Neuronal stem cell (in vitro differentiated cells): ENCODE measurements around the gene PTPRT.

Experiments
- DNase-seq: peaks from one replicate; pipeline ENCODE4 v3.0.0-alpha.2; 2013; ENCODE audit warnings: low spot score
- H2AFZ ChIP-seq: one replicate; pipeline ENCODE4 v1.6.1; 2013; ENCODE audit warnings: mild to moderate bottlenecking, low read length, inconsistent platforms
- H2AK5ac ChIP-seq: 2 replicates; pipeline ENCODE4 v1.6.1; 2013; ENCODE audit warnings: low read depth, mild to moderate bottlenecking, inconsistent platforms, low read length, moderate library complexity, mixed read lengths
- H2BK120ac ChIP-seq: 2 replicates; pipeline ENCODE4 v1.6.1; 2013; ENCODE audit warnings: low read depth, mild to moderate bottlenecking, inconsistent platforms, low read length, moderate library complexity, mixed read lengths
- H2BK12ac ChIP-seq: one replicate; pipeline ENCODE4 v1.6.1; 2013; ENCODE audit warnings: low read length, inconsistent platforms
- H2BK15ac ChIP-seq: 2 replicates; pipeline ENCODE4 v1.6.1; 2013; ENCODE audit warnings: mild to moderate bottlenecking, low read length, inconsistent platforms, mixed read lengths
- H2BK5ac ChIP-seq: one replicate; pipeline ENCODE4 v1.6.1; 2013; ENCODE audit warnings: inconsistent platforms, mild to moderate bottlenecking, low read length, moderate library complexity
- H3K14ac ChIP-seq: one replicate; pipeline ENCODE4 v1.6.1; 2013; ENCODE audit warnings: low read length, inconsistent platforms
- H3K18ac ChIP-seq: 2 replicates; pipeline ENCODE4 v1.6.1; 2013; ENCODE audit warnings: low read length, inconsistent platforms
- H3K23ac ChIP-seq: 2 replicates; pipeline ENCODE4 v1.6.1; 2013; ENCODE audit warnings: low read depth, mild to moderate bottlenecking, mixed read lengths, low read length, inconsistent platforms; ENCODE audit not compliant: poor library complexity
- H3K27ac ChIP-seq: replicated peaks from 3 replicates; pipeline ENCODE4 v1.5.1; 2013; ENCODE audit warnings: low read length, inconsistent platforms
- H3K27me3 ChIP-seq, 3 experiments: 2 replicates each; pipeline ENCODE4 v1.6.1; 2013; ENCODE audit warnings: low read length in 3 of 3, mild to moderate bottlenecking in 2 of 3, inconsistent platforms in 1 of 3, low read depth in 1 of 3, mixed read lengths in 1 of 3, moderate library complexity in 1 of 3; ENCODE audit not compliant: control insufficient read depth in 3 of 3, insufficient read depth in 3 of 3
- H3K36me3 ChIP-seq, 2 donors: replicated peaks in 1 of 2; 2 replicates each; pipeline ENCODE4 v1.6.1; 2013; ENCODE audit warnings: low read length in 2 of 2; ENCODE audit not compliant: control insufficient read depth in 2 of 2, insufficient read depth in 2 of 2
- H3K4ac ChIP-seq: 2 replicates; pipeline ENCODE4 v1.6.1; 2013; ENCODE audit warnings: inconsistent platforms, mild to moderate bottlenecking, low read length, moderate library complexity
- H3K4me1 ChIP-seq, 2 donors: 1 replicate in 1 of 2; 2 replicates in 1 of 2; pipeline ENCODE4 v1.6.1; 2013; ENCODE audit warnings: low read length in 2 of 2, low read depth in 1 of 2; ENCODE audit not compliant: control insufficient read depth in 2 of 2, insufficient read depth in 1 of 2
- H3K4me2 ChIP-seq: one replicate; pipeline ENCODE4 v1.6.1; 2013; ENCODE audit warnings: mild to moderate bottlenecking, low read length, inconsistent platforms; ENCODE audit not compliant: insufficient read depth, poor library complexity, severe bottlenecking
- H3K4me3 ChIP-seq, 2 donors: 2 replicates each; pipeline ENCODE4 v1.5.1; 2013; ENCODE audit warnings: low read length in 2 of 2, mild to moderate bottlenecking in 2 of 2, inconsistent platforms in 1 of 2, moderate library complexity in 1 of 2
- H3K79me1 ChIP-seq: one replicate; pipeline ENCODE4 v1.6.1; 2013; ENCODE audit warnings: low read depth, mild to moderate bottlenecking, inconsistent platforms, low read length, moderate library complexity
- H3K9ac ChIP-seq: one replicate; pipeline ENCODE4 v1.6.1; 2013; ENCODE audit warnings: mild to moderate bottlenecking, low read depth, low read length, inconsistent platforms; ENCODE audit not compliant: poor library complexity
- H3K9me3 ChIP-seq, 2 donors: replicated peaks in 1 of 2; 2 replicates each; pipeline versions ENCODE3 to v1.6.1; 2013; ENCODE audit warnings: low read length in 2 of 2, mild to moderate bottlenecking in 2 of 2, inconsistent platforms in 1 of 2, low read depth in 1 of 2, mixed read lengths in 1 of 2, moderate library complexity in 1 of 2; ENCODE audit not compliant: control insufficient read depth in 2 of 2, insufficient read depth in 1 of 2
- H4K8ac ChIP-seq: one replicate; pipeline ENCODE4 v1.6.1; 2013; ENCODE audit warnings: low read depth, mild to moderate bottlenecking, inconsistent platforms, low read length, moderate library complexity
- H4K91ac ChIP-seq: one replicate; pipeline ENCODE4 v1.6.1; 2013; ENCODE audit warnings: low read length, low read depth, mild to moderate bottlenecking, inconsistent platforms; ENCODE audit not compliant: poor library complexity
- whole genome bisulfite sequencing, 2 donors: extraction: QIAGEN DNeasy Blood & Tissue Kit; methylation state at CpG; one replicate each; pipeline ENCODE4 v1.1.7; 2013; ENCODE audit warnings: missing lambda C conversion rate in 2 of 2, mixed read lengths in 1 of 2; ENCODE audit not compliant: insufficient read length in 2 of 2, insufficient replicate concordance in 1 of 2; ENCODE audit errors: extremely low coverage in 2 of 2; 5-methylcytosine and 5-hydroxymethylcytosine counted together

The PTPRT gene

DNA sequence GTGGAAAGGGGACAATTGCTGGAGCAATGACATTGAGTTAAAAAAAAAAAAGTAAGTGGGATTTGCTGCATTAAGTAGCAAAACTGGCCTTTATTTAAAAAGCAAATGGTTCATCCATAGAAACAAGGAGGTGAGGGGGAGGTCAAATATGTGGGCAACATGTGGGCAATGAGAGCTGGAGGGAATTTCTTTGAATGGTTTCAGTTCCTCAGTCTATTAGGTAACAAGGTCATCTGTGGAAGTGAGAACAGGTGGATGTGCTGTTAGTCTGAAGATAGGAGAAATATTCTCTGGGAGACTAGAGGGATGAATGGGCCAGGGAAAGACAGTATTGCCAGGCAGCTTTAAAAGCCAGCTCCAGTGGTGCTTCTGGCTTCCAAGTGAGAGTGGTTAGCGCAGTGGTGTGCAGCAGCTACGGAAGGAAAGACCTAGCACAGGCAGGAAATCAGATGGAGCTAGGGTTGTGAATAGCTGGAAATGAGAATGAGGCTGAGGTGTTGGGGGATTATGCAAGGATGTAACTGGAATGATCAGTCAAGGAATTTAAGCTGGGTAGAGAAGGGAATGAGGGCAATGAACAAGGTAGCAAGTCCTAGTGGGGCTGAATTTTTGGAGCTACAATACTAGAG lies 727.6 kb downstream of the PTPRT start:
- Histone ChIP-seq H3K79me1 (no peaks in the 10 kb centered on the region), H3K14ac (no peak overlapping the region), H3K4ac (no peak overlapping the region), H2AK5ac (no peak overlapping the region), H3K9ac (no peak overlapping the region), H2BK12ac (no peak overlapping the region), H2AFZ (no peak overlapping the region), H3K9me3 (no peaks in the 10 kb centered on the region), H3K36me3 (no peaks in the 10 kb centered on the region), H4K8ac (no peak overlapping the region), H3K23ac (no peak overlapping the region), H2BK120ac (no peak overlapping the region), H3K18ac (no peak overlapping the region), H4K91ac (no peak overlapping the region), H2BK5ac (no peak overlapping the region), H3K4me2 (no peak overlapping the region), H3K27ac (no peak overlapping the region), H3K4me3 (no peak overlapping the region), H3K4me1 (no peaks in the 10 kb centered on the region), H3K27me3 (no peaks in the 10 kb centered on the region), H2BK15ac (no peak overlapping the region)
- DNase-seq = no peak
- no CpG with 5 or more reads among the region's 2 CpGs for WGBS, 2 donors

DNA sequence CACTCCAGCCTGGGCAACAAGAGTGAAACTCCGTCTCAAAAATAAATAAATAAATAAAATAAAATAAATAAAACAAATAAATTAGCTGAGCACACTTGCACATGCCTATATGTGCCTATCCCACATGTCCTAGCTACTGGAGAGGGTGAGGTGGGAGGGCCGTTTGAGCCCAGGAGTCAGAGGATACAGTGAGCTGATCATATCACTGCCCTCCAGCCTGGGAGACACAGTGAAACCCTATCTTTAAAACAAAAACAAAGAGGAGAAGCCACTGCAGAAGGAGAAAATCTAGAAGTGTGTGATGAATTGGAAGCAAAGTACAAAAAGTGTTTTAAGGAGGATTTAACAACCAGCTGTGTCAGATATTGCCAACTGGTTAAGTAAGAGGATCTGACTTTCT lies 728.4 kb downstream of the PTPRT start:
- Histone ChIP-seq H3K27ac (no peak overlapping the region), H4K8ac (no peak overlapping the region), H2BK12ac (no peak overlapping the region), H3K4me1 (no peaks in the 10 kb centered on the region), H4K91ac (no peak overlapping the region), H3K36me3 (no peaks in the 10 kb centered on the region), H3K4me3 (no peak overlapping the region), H3K4me2 (no peak overlapping the region), H2BK120ac (no peak overlapping the region), H3K9ac (no peak overlapping the region), H2AK5ac (no peak overlapping the region), H2AFZ (no peak overlapping the region), H3K23ac (no peak overlapping the region), H3K79me1 (no peaks in the 10 kb centered on the region), H3K9me3 (no peaks in the 10 kb centered on the region), H3K14ac (no peak overlapping the region), H3K4ac (no peak overlapping the region), H2BK15ac (no peak overlapping the region), H2BK5ac (no peak overlapping the region), H3K18ac (no peak overlapping the region), H3K27me3 (no peaks in the 10 kb centered on the region)
- no CpG with 5 or more reads among the region's 2 CpGs for WGBS, 2 donors
- DNase-seq = no peak

DNA sequence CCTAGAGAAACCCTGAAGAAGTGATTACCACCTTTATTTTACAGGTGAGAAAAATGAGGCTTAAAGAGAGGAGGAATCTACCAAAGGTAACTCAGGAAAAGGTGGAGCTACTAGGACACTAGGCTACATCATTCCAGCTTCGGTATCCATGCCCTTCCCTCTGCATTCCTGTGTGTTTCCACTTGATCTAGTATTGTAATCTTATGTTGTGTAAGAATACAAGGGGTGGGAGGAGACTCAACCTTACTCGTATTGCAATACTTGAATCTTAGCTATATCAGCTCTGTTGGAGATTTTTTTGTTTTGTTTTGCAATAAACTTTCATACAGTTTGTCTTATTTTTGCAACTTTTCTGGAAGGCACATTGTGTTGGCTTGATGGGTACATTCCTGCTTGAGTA lies 742.4 kb downstream of the PTPRT start:
- no peak for DNase-seq
- H3K9ac ChIP-seq = no peak overlapping the region
- no peak overlapping the region for H3K4ac ChIP-seq
- no peak overlapping the region for H2BK15ac ChIP-seq
- no peaks in the 10 kb centered on the region for H3K9me3 ChIP-seq
- H4K8ac ChIP-seq = no peak overlapping the region
- H3K27ac ChIP-seq = no peak overlapping the region
- H2AFZ ChIP-seq = no peak overlapping the region
- WGBS, 2 donors = no CpG with 5 or more reads among the region's 2 CpGs
- H2BK5ac ChIP-seq = no peak overlapping the region
- no peaks in the 10 kb centered on the region for H3K27me3 ChIP-seq
- H3K4me2 ChIP-seq = no peak overlapping the region
- H3K14ac ChIP-seq = no peak overlapping the region
- no peak overlapping the region for H3K4me3 ChIP-seq
- H2BK120ac ChIP-seq = no peak overlapping the region
- H2BK12ac ChIP-seq = no peak overlapping the region
- H3K4me1 ChIP-seq = no peaks in the 10 kb centered on the region
- H2AK5ac ChIP-seq = no peak overlapping the region
- H3K79me1 ChIP-seq = no peaks in the 10 kb centered on the region
- no peak overlapping the region for H3K18ac ChIP-seq
- H3K36me3 ChIP-seq = no peaks in the 10 kb centered on the region
- no peak overlapping the region for H3K23ac ChIP-seq
- no peak overlapping the region for H4K91ac ChIP-seq

DNA sequence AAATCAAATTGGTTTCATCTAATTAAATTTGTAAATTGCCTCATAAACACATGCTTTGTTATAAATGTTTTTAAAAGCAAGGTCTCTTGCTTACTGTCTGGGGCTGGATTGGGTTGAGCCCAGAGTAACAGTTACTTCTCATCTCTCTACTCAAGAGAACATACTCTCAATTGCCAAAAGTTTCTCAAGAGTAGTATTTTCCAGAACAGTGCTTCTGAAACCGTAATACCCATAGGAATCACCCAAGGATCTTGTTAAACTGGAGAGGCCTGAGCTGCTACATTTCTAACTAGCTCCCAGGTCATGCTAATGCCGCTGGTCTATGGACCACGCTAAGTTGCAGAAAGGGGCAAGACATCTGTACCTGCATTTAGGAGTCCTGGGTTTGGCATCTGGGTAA lies 744.9 kb downstream of the PTPRT start:
- Histone ChIP-seq H3K4me3 (no peak overlapping the region), H4K8ac (no peak overlapping the region), H2AFZ (no peak overlapping the region), H2BK15ac (no peak overlapping the region), H3K79me1 (no peaks in the 10 kb centered on the region), H2BK12ac (no peak overlapping the region), H3K36me3 (no peaks in the 10 kb centered on the region), H3K4me1 (peaks cover 0 to 5% of the 10 kb centered on the region in 2 donors), H3K27me3 (no peaks in the 10 kb centered on the region), H2BK120ac (no peak overlapping the region), H3K9me3 (no peaks in the 10 kb centered on the region), H3K9ac (no peak overlapping the region), H3K23ac (no peak overlapping the region), H3K27ac (no peak overlapping the region), H3K4me2 (no peak overlapping the region), H2BK5ac (no peak overlapping the region), H2AK5ac (no peak overlapping the region), H3K14ac (no peak overlapping the region), H4K91ac (no peak overlapping the region), H3K4ac (no peak overlapping the region), H3K18ac (no peak overlapping the region)
- WGBS, 2 donors = no CpG with 5 or more reads among the region's 3 CpGs
- DNase-seq = no peak
